HK-2 (cell line): ENCODE data around the gene KSR2.

Experiments
- DNase-seq: peaks from one replicate; pipeline ENCODE4 v3.0.0-alpha.2; 2018; ENCODE audit not compliant: unreplicated experiment

Gene KSR2

GRCh38 chr12:117582135-117582784 is 386.5 kb downstream of the KSR2 start:
- no peak for DNase-seq

DNA sequence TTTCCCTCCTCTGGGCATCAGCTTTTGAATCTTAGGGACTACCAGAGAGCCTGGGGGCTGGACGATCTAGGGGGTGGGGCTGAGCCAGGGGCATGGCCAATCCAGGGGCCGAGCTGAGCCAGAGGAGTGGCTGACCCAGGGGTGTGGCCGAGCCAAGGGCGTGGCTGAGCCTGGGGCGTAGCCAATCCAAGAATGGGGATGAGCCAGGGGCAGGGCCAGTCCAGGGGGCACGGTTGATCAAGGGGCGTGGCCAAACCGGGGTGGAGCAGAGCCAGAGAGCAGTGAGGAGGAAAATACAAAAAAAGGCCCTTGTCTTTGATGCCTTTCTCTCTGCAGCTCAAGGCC is 388.1 kb downstream of the KSR2 start:
- DNase-seq = no peak

DNA sequence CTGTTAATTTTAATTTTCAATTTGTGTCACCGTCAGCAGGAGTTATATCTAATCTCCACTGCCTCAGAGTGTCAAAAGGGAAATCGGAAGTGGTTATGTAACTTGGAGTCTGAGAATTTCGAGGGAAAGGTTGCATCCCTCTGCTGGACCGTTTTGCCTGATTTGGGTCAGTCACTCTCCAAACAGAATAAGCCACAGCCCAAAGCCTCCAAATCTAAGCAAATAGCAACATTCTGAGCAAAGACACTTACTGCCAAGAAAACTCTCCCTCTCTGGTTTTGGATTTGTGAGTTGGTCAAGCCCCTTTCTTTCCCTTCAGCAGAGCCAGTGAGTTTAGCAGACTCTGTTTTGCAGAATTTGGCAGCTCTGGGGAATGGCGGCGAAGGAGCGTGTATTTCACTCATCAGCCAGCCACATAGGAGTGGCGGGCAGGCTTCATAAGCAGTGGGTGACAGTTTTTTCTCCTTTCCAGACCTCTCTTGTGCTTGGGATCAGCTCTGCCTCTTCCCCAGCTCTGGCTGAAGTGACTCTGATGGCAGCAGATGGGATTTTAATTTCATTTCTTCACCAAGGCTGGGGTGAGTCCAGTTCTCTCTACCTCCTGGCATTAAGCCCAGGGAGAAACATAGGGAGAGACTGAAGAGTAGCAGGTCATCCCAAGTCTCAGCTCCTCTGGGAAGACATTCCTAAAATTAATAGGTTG is 388.6 kb downstream of the KSR2 start:
- DNase-seq = no peak

GRCh38 chr12:117577122-117577657 is 391.6 kb downstream of the KSR2 start:
- no peak for DNase-seq

DNA sequence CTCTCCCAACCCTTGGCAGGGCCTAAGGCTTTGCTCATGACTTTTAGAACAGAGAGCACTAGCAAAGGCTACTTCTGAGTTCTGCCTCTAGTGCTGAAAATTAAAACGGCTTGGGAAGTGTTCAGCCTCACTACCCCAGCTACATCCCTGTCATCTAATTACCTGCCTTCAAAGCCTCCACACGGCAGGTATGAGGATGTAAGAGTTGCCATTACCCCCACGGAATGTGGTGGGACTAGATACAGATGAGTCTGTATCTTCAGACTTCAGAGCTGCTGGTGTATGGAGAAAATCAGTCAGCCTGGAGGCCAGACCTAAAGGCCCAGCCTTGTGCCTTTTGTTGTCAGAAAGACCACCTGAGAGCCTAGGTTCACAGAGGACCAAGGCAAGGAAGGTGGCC is 392.7 kb downstream of the KSR2 start:
- DNase-seq = no peak

DNA sequence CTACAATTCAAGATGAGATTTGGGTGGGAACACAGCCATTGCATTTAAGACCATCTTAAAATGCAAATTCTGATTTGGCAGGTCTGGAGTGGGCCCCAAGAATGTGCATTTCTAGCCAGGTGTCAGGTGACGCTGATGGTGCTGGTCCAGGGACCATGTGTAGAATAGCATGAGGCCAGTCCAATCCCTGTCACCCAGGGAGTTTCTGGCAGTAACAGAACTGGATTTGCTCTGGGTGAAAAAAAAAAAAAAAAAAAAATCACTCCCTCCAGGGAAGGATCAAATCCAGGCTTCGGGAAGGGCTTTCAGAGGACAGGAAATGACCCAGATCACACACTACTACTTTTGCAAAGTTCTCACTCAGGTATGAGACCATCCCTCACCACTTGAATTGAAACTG is 394.1 kb downstream of the KSR2 start:
- DNase-seq = no peak

- DNase-seq = no peak
Observed at GRCh38 chr12:117572755-117573154, 396.0 kb downstream of the KSR2 start.

- no peak for DNase-seq
Observed at GRCh38 chr12:117571321-117571720, 397.5 kb downstream of the KSR2 start.

DNA sequence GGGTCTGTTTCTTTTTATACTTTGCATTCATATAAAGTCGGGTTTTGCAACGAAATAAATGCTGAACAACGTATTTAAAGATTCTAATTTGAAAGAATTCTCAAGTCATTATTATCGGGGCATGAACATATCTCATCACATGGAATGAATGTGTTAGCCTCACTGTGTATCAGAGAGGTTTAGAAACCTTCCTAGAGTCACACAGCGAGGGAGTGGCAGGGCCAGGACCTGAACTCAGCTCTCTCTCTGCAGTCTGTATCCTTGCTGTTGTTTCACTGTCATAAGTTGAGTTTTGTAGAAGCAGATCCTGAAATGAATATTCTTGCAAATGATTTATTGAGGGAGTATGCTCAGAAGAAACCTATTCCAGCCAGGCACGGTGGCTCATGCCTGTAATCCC is 398.2 kb downstream of the KSR2 start:
- DNase-seq = no peak

- no peak for DNase-seq
Observed at GRCh38 chr12:117567644-117568216, 401.1 kb downstream of the KSR2 start.

DNA sequence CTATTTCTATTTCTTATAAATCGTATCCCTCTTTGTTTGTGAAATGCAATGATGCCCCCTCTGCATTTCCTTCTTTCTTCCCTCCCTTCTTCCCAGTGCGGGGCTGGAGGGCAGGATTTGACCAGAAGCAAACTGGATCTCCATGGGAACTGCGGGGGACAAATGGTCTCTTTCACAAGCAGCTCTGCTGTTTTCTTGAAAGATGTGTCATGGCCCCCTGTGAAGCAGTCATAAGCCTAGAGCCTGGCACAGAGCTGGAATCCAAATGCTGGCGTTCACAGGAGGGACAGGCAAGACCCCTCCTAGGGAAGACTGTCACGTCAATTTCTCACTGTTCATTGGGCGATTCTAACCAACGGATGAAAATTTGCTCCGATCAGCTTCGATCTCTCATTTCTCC is 403.9 kb downstream of the KSR2 start:
- DNase-seq = no peak

DNA sequence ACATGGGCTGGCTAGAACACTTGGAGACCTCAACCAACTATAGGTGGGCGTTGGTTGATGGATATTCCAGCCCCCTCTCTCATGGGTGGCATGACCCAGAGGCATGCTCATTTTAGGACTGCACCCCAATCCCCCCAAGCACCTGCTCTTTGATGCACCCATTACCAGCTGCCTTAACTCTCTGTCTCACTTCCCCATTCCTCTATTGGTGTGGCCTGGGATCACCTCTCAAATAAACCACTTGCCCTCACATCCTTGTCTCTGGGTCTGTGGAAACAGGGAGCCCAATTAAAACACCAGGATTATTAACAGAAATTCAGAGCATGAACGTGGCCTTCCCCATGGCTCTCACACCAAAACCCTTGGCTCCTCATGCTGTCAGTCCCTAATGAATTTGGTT is 405.1 kb downstream of the KSR2 start:
- no peak for DNase-seq

GRCh38 chr12:117563007-117563406 is 405.8 kb downstream of the KSR2 start:
- DNase-seq = no peak

- DNase-seq = no peak
Observed at GRCh38 chr12:117561990-117562389, 406.8 kb downstream of the KSR2 start.

- DNase-seq = no peak
Observed at GRCh38 chr12:117559978-117560377, 408.8 kb downstream of the KSR2 start.

GRCh38 chr12:117555889-117556288 is 412.9 kb downstream of the KSR2 start:
- DNase-seq = no peak

GRCh38 chr12:117552971-117553370 is 415.8 kb downstream of the KSR2 start:
- DNase-seq = no peak

DNA sequence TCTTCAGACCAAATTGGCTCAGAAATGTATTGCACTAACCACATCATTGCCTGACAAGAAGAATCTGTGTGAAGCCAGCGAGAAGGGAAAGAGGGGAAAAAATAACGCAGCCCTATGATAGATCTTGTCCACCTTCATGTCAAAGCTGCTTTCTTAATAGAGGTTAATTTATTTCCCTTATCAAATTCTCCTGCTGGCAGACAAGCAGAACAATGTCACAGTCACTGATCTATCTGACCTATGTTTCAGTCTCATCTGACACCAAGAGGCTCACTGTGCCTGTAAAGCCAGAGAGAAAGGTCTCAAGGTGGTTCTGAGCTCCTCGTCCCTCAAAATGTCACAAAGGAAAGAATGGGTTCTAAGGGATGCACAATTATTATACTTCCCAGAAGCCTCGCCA is 417.1 kb downstream of the KSR2 start:
- DNase-seq = no peak

- no peak for DNase-seq
Observed at GRCh38 chr12:117547209-117547608, 421.6 kb downstream of the KSR2 start.

- no peak for DNase-seq
Observed at GRCh38 chr12:117545216-117545615, 423.6 kb downstream of the KSR2 start.

DNA sequence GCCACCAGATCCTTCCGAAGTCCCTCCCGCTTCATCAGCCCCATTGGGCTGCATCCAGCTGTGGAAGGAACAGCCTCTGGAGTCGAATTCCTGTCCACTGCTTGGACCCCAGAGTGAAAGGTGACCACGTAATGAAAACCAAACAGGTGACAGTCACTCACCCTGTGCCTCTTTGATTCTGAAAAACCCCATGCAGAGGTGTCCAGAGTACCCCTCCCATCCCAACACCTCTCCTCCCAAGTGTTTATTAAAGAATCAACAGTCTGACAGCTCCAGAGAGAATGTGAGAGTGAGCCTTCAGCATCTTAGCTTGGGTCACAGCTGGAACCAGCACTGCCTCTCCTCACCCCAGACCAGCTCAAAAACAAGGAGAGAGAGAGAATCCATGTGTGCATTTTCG is 428.8 kb downstream of the KSR2 start:
- no peak for DNase-seq

- no peak for DNase-seq
Observed at GRCh38 chr12:117538926-117539325, 429.9 kb downstream of the KSR2 start.

DNA sequence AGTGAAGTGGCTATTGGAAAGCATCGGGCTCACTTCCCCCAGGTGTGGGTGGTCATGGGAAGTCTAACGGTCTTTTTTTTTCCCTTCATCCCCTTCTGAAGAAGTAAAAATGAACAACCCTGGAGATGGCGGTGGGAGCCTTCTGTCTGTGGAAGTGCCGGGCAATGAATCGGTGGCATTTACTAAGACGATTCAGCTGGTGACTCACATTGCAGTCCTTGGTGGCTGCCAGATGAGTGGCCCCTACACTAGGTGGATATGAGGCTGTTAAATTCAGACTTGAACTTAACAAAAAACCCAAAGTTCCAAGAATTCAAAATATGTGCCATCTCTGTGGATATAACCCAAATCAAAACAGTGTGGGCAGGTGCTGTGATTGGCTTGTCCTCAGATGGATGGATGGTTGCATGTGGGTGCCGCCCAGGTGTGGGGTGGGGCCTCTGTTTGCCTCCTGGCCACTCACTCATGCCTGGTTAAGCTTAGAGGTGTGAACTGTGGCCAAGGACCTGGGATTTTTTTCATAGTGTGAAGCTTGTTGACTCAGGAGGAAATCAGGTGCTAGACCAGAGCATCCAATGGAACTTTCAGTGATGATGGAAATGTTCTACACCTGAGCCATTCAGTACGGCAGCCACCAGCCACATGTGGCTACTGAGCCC is 430.6 kb downstream of the KSR2 start:
- DNase-seq = no peak
